ENCODE results near the gene CPHXL2. TPM values are rescaled to one million over a fixed set of nuclear protein-coding genes. Genes with fewer than 3 reads are reported as not detected.

CPHXL2 gene
- total RNA-seq, 1 donor from 2014 or later: not detected

GRCh38 chr16:75635036-75635435 is 41.8 kb downstream of the CPHXL2 start:
- H3K27me3 ChIP-seq (ENCODE audit: control insufficient read depth, insufficient read depth, low read length): no peaks in the 10 kb centered on the region
- no peak for TF ChIP-seq CTCF (IDR thresholded peaks at IDR 0.05; ENCODE audit: insufficient read depth, low read length, poor library complexity, severe bottlenecking)
- no peak overlapping the region for H3K4me3 ChIP-seq (ENCODE audit: low read depth, low read length)
- DNase-seq (ENCODE audit: low read depth): no peak
- H3K36me3 ChIP-seq (ENCODE audit: control insufficient read depth, insufficient read depth, low read length): peaks cover 3% of the 10 kb centered on the region

GRCh38 chr16:75632857-75633256 is 44.0 kb downstream of the CPHXL2 start:
- H3K36me3 ChIP-seq (ENCODE audit: control insufficient read depth, insufficient read depth, low read length): peaks cover 4% of the 10 kb centered on the region
- no peak for DNase-seq (ENCODE audit: low read depth)
- no peak for TF ChIP-seq CTCF (IDR thresholded peaks at IDR 0.05; ENCODE audit: insufficient read depth, low read length, poor library complexity, severe bottlenecking)
- no peaks in the 10 kb centered on the region for H3K27me3 ChIP-seq (ENCODE audit: control insufficient read depth, insufficient read depth, low read length)
- no peak overlapping the region for H3K4me3 ChIP-seq (ENCODE audit: low read depth, low read length)

- no peak overlapping the region for H3K4me3 ChIP-seq (ENCODE audit: low read depth, low read length)
- peaks cover 5% of the 10 kb centered on the region for H3K36me3 ChIP-seq (ENCODE audit: control insufficient read depth, insufficient read depth, low read length)
- DNase-seq (ENCODE audit: low read depth): no peak
- TF ChIP-seq CTCF (IDR thresholded peaks at IDR 0.05; ENCODE audit: insufficient read depth, low read length, poor library complexity, severe bottlenecking): no peak
- no peaks in the 10 kb centered on the region for H3K27me3 ChIP-seq (ENCODE audit: control insufficient read depth, insufficient read depth, low read length)
These were observed 46.8 kb downstream of the CPHXL2 start for GRCh38 chr16:75630052-75630451.

- H3K36me3 ChIP-seq (ENCODE audit: control insufficient read depth, insufficient read depth, low read length): peaks cover 5% of the 10 kb centered on the region
- H3K4me3 ChIP-seq (ENCODE audit: low read depth, low read length): no peak overlapping the region
- H3K27me3 ChIP-seq (ENCODE audit: control insufficient read depth, insufficient read depth, low read length): no peaks in the 10 kb centered on the region
- no peak for TF ChIP-seq CTCF (IDR thresholded peaks at IDR 0.05; ENCODE audit: insufficient read depth, low read length, poor library complexity, severe bottlenecking)
- no peak for DNase-seq (ENCODE audit: low read depth)
These were observed 47.7 kb downstream of the CPHXL2 start for GRCh38 chr16:75629132-75629531.

- no peak for TF ChIP-seq CTCF (IDR thresholded peaks at IDR 0.05; ENCODE audit: insufficient read depth, low read length, poor library complexity, severe bottlenecking)
- no peak for DNase-seq (ENCODE audit: low read depth)
- Histone ChIP-seq H3K27me3 (ENCODE audit: control insufficient read depth, insufficient read depth, low read length) (no peaks in the 10 kb centered on the region), H3K4me3 (ENCODE audit: low read depth, low read length) (no peak overlapping the region), H3K36me3 (ENCODE audit: control insufficient read depth, insufficient read depth, low read length) (peaks cover 5% of the 10 kb centered on the region)
These were observed 48.5 kb downstream of the CPHXL2 start for GRCh38 chr16:75628351-75628750.

GRCh38 chr16:75627851-75628250 is 49.0 kb downstream of the CPHXL2 start:
- peaks cover 5% of the 10 kb centered on the region for H3K36me3 ChIP-seq (ENCODE audit: control insufficient read depth, insufficient read depth, low read length)
- no peak for DNase-seq (ENCODE audit: low read depth)
- H3K27me3 ChIP-seq (ENCODE audit: control insufficient read depth, insufficient read depth, low read length): no peaks in the 10 kb centered on the region
- no peak overlapping the region for H3K4me3 ChIP-seq (ENCODE audit: low read depth, low read length)
- TF ChIP-seq CTCF (IDR thresholded peaks at IDR 0.05; ENCODE audit: insufficient read depth, low read length, poor library complexity, severe bottlenecking): no peak

Data from kidney epithelial cell (primary cell).